H1 (cell line): ENCODE data around the gene CAMTA1.

Source experiments
- CBX5 ChIP-seq: fragments of 300-800, 300-1000 bp; sonication (generic); IDR thresholded peaks from 2 replicates; pipeline ENCODE4 v1.7.1; 2016; ENCODE audit warnings: antibody characterized with exemption, low read length, low read depth
- CHD1 ChIP-seq: IDR thresholded peaks from 2 replicates; pipeline ENCODE4 v1.6.1; 2012; ENCODE audit warnings: low read depth, low read length, improper control_type of control experiment
- CHD2 ChIP-seq: IDR thresholded peaks from 2 replicates; pipeline ENCODE4 v1.6.1; 2012; ENCODE audit warnings: low read length, improper control_type of control experiment
- CTCF ChIP-seq, 3 experiments: IDR thresholded peaks; 1 replicate in 2 of 3; 2 replicates in 1 of 3; pipeline versions ENCODE4 v1.5.1 to v1.6.1; 2011; ENCODE audit warnings: low read length in 3 of 3, mild to moderate bottlenecking in 3 of 3, inconsistent platforms in 2 of 3, low read depth in 1 of 3, moderate library complexity in 1 of 3; ENCODE audit not compliant: insufficient read depth in 1 of 3; ENCODE audit errors: control extremely low read depth in 1 of 3
- EGR1 ChIP-seq: IDR thresholded peaks from 2 replicates; pipeline ENCODE4 v1.6.1; 2011; ENCODE audit warnings: low read depth, low read length, borderline replicate concordance
- EP300 ChIP-seq, 2 experiments: IDR thresholded peaks; 1 replicate in 1 of 2; 2 replicates in 1 of 2; pipeline ENCODE4 v1.6.1; 2011 to 2012; ENCODE audit warnings: low read depth in 2 of 2, low read length in 2 of 2, mild to moderate bottlenecking in 2 of 2, borderline replicate concordance in 1 of 2, inconsistent platforms in 1 of 2, moderate library complexity in 1 of 2
- MAX ChIP-seq: IDR thresholded peaks from 2 replicates; pipeline ENCODE4 v1.6.1; 2012; ENCODE audit warnings: inconsistent platforms
- NRF1 ChIP-seq: IDR thresholded peaks from 2 replicates; pipeline ENCODE4 v1.6.1; 2011; ENCODE audit warnings: mild to moderate bottlenecking, low read depth, low read length, improper control_type of control experiment
- POLR2A ChIP-seq, 2 experiments: IDR thresholded peaks; 1 replicate in 1 of 2; 2 replicates in 1 of 2; pipeline ENCODE4 v1.6.1; 2011; ENCODE audit warnings: low read depth in 2 of 2, low read length in 2 of 2, mild to moderate bottlenecking in 2 of 2; ENCODE audit errors: control extremely low read depth in 1 of 2
- POLR2AphosphoS5 ChIP-seq: IDR thresholded peaks from 2 replicates; pipeline ENCODE4 v1.6.1; 2011; ENCODE audit warnings: low read depth, low read length
- SAP30 ChIP-seq: fragments of 300-600 bp; sonication (generic); IDR thresholded peaks from 2 replicates; pipeline ENCODE4 v1.7.1; 2012; ENCODE audit warnings: low read length, moderate library complexity, mild to moderate bottlenecking, inconsistent platforms; ENCODE audit not compliant: insufficient read depth, insufficient replicate concordance
- SIN3A ChIP-seq, 2 experiments: IDR thresholded peaks in 1 of 2; conservative IDR thresholded peaks in 1 of 2; 2 replicates each; pipeline ENCODE4 v1.6.1; 2011 to 2012; ENCODE audit warnings: low read length in 2 of 2, improper control_type of control experiment in 1 of 2, low read depth in 1 of 2, mild to moderate bottlenecking in 1 of 2
- TAF1 ChIP-seq: IDR thresholded peaks from 2 replicates; pipeline ENCODE4 v1.6.1; 2011; ENCODE audit warnings: mild to moderate bottlenecking, low read depth, low read length
- ZNF274 ChIP-seq: IDR thresholded peaks from 2 replicates; pipeline ENCODE4 v1.7.0; 2012; ENCODE audit warnings: low read length, borderline replicate concordance; ENCODE audit errors: extremely low read depth

DNA sequence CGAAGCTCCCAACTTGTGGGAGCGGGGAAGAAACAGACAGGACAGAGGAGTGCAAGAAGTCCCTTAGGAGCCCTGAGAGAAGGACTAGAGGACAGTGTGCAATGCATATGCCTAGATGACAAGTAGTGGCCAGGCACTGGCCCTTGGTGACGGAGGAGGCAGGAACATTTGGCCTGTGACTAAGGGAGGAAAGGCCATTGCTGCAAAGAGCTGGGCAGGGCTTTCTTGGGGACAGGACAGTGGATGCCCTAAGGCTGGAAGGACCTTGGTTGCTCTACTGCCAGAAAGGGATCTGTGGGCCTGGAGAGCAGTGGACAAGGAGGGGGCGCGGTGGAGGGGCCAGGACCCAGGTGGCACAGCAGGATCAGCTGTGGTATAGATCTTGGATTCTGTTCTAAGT is 481.3 kb downstream of the CAMTA1 start:
- no peak for TF ChIP-seq MAX
- TF ChIP-seq CHD2, result no peak
- no peak for TF ChIP-seq POLR2A (IDR thresholded peaks at IDR 0.05; ENCODE audit: control extremely low read depth in 1 of 2, low read depth in 2 of 2, low read length in 2 of 2)
- no peak for TF ChIP-seq CHD1
- TF ChIP-seq NRF1, result no peak
- TF ChIP-seq CTCF (IDR thresholded peaks at IDR 0.05; ENCODE audit: control extremely low read depth in 1 of 3, insufficient read depth in 1 of 3, low read depth in 1 of 3, low read length in 3 of 3), result no peak
- TF ChIP-seq POLR2AphosphoS5, result no peak
- TF ChIP-seq ZNF274, result no peak
- no peak for TF ChIP-seq CBX5
- TF ChIP-seq SIN3A (conservative IDR thresholded peaks at IDR 0.05 in 1 of 2, IDR thresholded peaks at IDR 0.05 in 1 of 2; ENCODE audit: low read depth in 1 of 2, low read length in 2 of 2), result no peak
- no peak for TF ChIP-seq TAF1
- no peak for TF ChIP-seq EGR1
- no peak for TF ChIP-seq SAP30
- no peak for TF ChIP-seq EP300 (IDR thresholded peaks at IDR 0.05; ENCODE audit: borderline replicate concordance in 1 of 2, low read depth in 2 of 2, low read length in 2 of 2)
